CD4-positive, alpha-beta memory T cell (primary cell): ENCODE measurements around the gene PPM1H. TPM values are rescaled to one million over a fixed set of nuclear protein-coding genes. Genes with fewer than 3 reads are reported as not detected.

Experiments
- CTCF ChIA-PET: fragments of 350-600 bp; sonication (Branson Sonifier 250); formaldehyde crosslinking; loops from one replicate; lab custom pipeline; 2021; ENCODE audit warnings: inconsistent platforms; ENCODE audit not compliant: partially characterized antibody; lab: Charles Lee
- POLR2A ChIA-PET: fragments of 350-600 bp; sonication (Branson Sonifier 250); formaldehyde crosslinking; loops from one replicate; lab custom pipeline; 2021; ENCODE audit not compliant: partially characterized antibody; lab: Charles Lee
- DNase-seq, 5 donors: peaks; one replicate each; pipeline versions ENCODE4 v3.0.0 to v3.0.0-alpha.2; 2020 to 2022; ENCODE audit warnings: mixed read lengths in 1 of 5
- H3K27ac ChIP-seq: one replicate; pipeline ENCODE4 v1.7.0; 2013; ENCODE audit warnings: low read depth, low read length
- H3K27me3 ChIP-seq: 2 replicates; pipeline ENCODE4 v1.7.0; 2013; ENCODE audit warnings: mild to moderate bottlenecking, low read length, moderate library complexity; ENCODE audit not compliant: insufficient read depth
- H3K36me3 ChIP-seq: 2 replicates; pipeline ENCODE4 v1.7.0; 2013; ENCODE audit warnings: mild to moderate bottlenecking, low read length, moderate library complexity; ENCODE audit not compliant: insufficient read depth
- H3K4me1 ChIP-seq: 2 replicates; pipeline ENCODE4 v1.7.0; 2013; ENCODE audit warnings: mild to moderate bottlenecking, low read length, moderate library complexity; ENCODE audit not compliant: insufficient read depth
- H3K4me3 ChIP-seq, 2 donors: one replicate each; pipeline ENCODE4 v1.7.0; 2013; ENCODE audit warnings: low read length in 2 of 2, mild to moderate bottlenecking in 1 of 2
- H3K9me3 ChIP-seq, 2 donors: one replicate each; pipeline ENCODE4 v1.7.0; 2013; ENCODE audit warnings: low read length in 2 of 2, control low read depth in 1 of 2; ENCODE audit not compliant: control insufficient read depth in 1 of 2
- H3K27ac Mint-ChIP-seq, 7 donors: one replicate each; pipeline ENCODE4 v1.8.0; 2020 to 2021; ENCODE audit warnings: mixed read lengths in 7 of 7, mild to moderate bottlenecking in 6 of 7, inconsistent platforms in 3 of 7, moderate library complexity in 3 of 7
- H3K27me3 Mint-ChIP-seq, 2 donors: one replicate each; pipeline ENCODE4 v1.8.0; 2020 to 2021; ENCODE audit warnings: mixed read lengths in 2 of 2
- H3K36me3 Mint-ChIP-seq, 2 donors: one replicate each; pipeline ENCODE4 v1.8.0; 2020 to 2021; ENCODE audit warnings: mixed read lengths in 2 of 2, inconsistent platforms in 1 of 2, mild to moderate bottlenecking in 1 of 2
- H3K4me1 Mint-ChIP-seq, 4 donors: one replicate each; pipeline ENCODE4 v1.8.0; 2020 to 2021; ENCODE audit warnings: mixed read lengths in 4 of 4, mild to moderate bottlenecking in 1 of 4
- H3K4me3 Mint-ChIP-seq, 8 donors: one replicate each; pipeline ENCODE4 v1.8.0; 2020 to 2021; ENCODE audit warnings: mixed read lengths in 8 of 8, mild to moderate bottlenecking in 7 of 8, moderate library complexity in 6 of 8, inconsistent platforms in 3 of 8
- H3K9me3 Mint-ChIP-seq, 8 donors: one replicate each; pipeline ENCODE4 v1.8.0; 2020 to 2021; ENCODE audit warnings: mixed read lengths in 8 of 8, mild to moderate bottlenecking in 5 of 8, inconsistent platforms in 3 of 8, moderate library complexity in 1 of 8
- intact Hi-C: fragments of 100-400 bp; cut with micrococcal nuclease; formaldehyde crosslinking; loops from one replicate; pipeline ENCODE4 v1.15.1; 2023
- polyA plus RNA-seq, 2 donors: library from polyadenylated mRNA; unstranded; fragments of 300-500 nt; fragmentation: Illumina TruSeq; gene quantifications; one replicate each; pipeline ENCODE4 v1.2.3, GENCODE V29; 2021
- total RNA-seq, 2 experiments: library from RNA; stranded (reverse); gene quantifications; one replicate each; pipeline ENCODE4 v1.2.3, GENCODE V29; 2021

The PPM1H gene
- total and polyA plus RNA-seq, 4 experiments from 2014 or later: 0.06 to 0.14 TPM; not detected in 2

GRCh38 chr12:62861586-62861985 lies 73.4 kb downstream of the PPM1H start:
- Histone ChIP-seq H3K27me3 (no peaks in the 10 kb centered on the region), H3K9me3 (no peaks in the 10 kb centered on the region), H3K36me3 (no peaks in the 10 kb centered on the region), H3K4me3 (no peak overlapping the region), H3K4me1 (no peaks in the 10 kb centered on the region), H3K27ac (no peak overlapping the region)
- Mint-ChIP-seq H3K27me3 (peaks cover 5 to 8% of the 10 kb centered on the region in 2 donors), H3K27ac (no peak overlapping the region), H3K4me3 (no peak overlapping the region), H3K36me3 (no peaks in the 10 kb centered on the region), H3K4me1 (no peaks in the 10 kb centered on the region), H3K9me3 (no peaks in the 10 kb centered on the region)
- intact Hi-C loops: no loop called here
- ChIA-PET CTCF (no interaction called here), POLR2A (no interaction called here)
- no peak for DNase-seq

DNA sequence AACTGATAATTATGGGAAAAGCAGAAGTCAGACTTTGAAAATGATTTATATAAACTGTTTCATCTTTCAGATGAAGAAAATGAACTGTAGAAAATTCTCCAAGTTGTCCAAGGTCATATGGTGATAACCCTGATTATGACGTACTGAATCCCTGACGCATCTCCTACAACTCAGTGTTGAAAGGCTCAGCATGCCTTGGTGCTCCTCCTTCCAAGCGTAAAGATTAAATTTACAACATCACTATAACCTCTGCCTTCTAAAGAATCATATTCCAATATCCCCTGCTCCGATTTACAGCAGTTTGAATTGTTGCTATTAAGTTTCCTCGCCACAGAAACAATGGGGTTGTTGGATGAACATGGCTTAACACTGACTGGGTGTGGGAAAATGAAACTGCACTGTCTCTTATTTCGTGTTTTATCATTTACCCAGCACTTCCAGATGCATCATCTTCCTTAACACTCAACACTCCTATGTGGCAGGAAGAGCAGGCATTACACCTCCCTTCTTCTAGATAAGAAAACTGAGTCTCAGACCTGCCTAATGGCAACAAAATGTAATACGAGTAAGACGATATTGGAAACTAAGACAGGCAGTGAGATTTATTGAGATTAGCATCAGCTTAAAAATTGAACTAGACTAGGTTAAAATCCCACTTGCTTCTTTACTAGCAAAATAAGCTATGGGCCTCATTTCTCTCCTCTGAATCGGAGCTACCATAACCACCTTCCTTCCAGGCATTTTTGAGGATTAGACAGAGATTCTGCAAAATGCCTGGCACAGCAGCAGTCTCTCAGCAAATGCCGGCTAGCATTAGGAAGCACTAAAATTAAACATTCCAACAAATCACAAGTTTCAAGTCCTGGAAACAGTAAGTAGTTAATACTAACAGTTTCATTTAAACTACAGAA lies 74.2 kb downstream of the PPM1H start:
- intact Hi-C loops: no loop called here
- H3K36me3 Mint-ChIP-seq: no peaks in the 10 kb centered on the region
- H3K27ac Mint-ChIP-seq: no peak overlapping the region
- Histone ChIP-seq H3K4me3 (no peak overlapping the region), H3K36me3 (no peaks in the 10 kb centered on the region), H3K27me3 (no peaks in the 10 kb centered on the region), H3K27ac (no peak overlapping the region), H3K4me1 (no peaks in the 10 kb centered on the region), H3K9me3 (no peaks in the 10 kb centered on the region)
- no peak overlapping the region for H3K4me3 Mint-ChIP-seq
- DNase-seq: no peak
- peaks cover 0 to 5% of the 10 kb centered on the region in 2 donors for H3K27me3 Mint-ChIP-seq
- H3K4me1 Mint-ChIP-seq: no peaks in the 10 kb centered on the region
- H3K9me3 Mint-ChIP-seq: no peaks in the 10 kb centered on the region
- ChIA-PET POLR2A (no interaction called here), CTCF (no interaction called here)

DNA sequence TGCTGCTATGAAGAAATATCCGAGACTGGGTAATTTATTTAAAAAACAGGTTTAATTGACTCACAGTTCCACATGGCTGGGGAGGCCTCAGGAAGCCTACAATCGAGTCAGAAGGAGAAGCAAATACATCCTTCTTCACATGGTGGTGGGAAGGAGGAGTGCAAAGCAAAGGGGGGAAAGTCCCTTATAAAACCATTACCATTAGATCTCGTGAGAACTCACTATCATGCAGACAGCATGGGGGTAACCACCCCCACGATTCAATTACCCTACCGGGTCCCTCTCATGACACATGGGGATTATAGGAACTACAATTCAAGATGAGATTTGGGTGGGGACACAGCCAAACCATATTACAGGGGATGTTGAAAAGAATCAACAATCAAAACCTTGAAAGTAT lies 74.9 kb downstream of the PPM1H start:
- Histone ChIP-seq H3K4me1 (no peaks in the 10 kb centered on the region), H3K27me3 (no peaks in the 10 kb centered on the region), H3K4me3 (no peak overlapping the region), H3K27ac (no peak overlapping the region), H3K36me3 (no peaks in the 10 kb centered on the region), H3K9me3 (no peaks in the 10 kb centered on the region)
- ChIA-PET CTCF (no interaction called here), POLR2A (no interaction called here)
- H3K4me3 Mint-ChIP-seq: no peak overlapping the region
- H3K36me3 Mint-ChIP-seq: no peaks in the 10 kb centered on the region
- no peak overlapping the region for H3K27ac Mint-ChIP-seq
- intact Hi-C loops: no loop called here
- peaks cover 2 to 5% of the 10 kb centered on the region in 2 donors for H3K27me3 Mint-ChIP-seq
- no peaks in the 10 kb centered on the region for H3K9me3 Mint-ChIP-seq
- no peak for DNase-seq
- no peaks in the 10 kb centered on the region for H3K4me1 Mint-ChIP-seq

GRCh38 chr12:62859321-62859737 lies 75.6 kb downstream of the PPM1H start:
- no peaks in the 10 kb centered on the region for H3K27me3 ChIP-seq
- Mint-ChIP-seq H3K27ac (no peak overlapping the region), H3K4me3 (no peak overlapping the region), H3K9me3 (no peaks in the 10 kb centered on the region), H3K36me3 (no peaks in the 10 kb centered on the region), H3K4me1 (no peaks in the 10 kb centered on the region), H3K27me3 (peaks cover 2 to 5% of the 10 kb centered on the region in 2 donors)
- ChIA-PET CTCF (no interaction called here), POLR2A (no interaction called here)
- no peaks in the 10 kb centered on the region for H3K9me3 ChIP-seq
- DNase-seq: no peak
- H3K4me1 ChIP-seq: no peaks in the 10 kb centered on the region
- no peaks in the 10 kb centered on the region for H3K36me3 ChIP-seq
- H3K4me3 ChIP-seq: no peak overlapping the region
- no peak overlapping the region for H3K27ac ChIP-seq
- intact Hi-C loops: no loop called here

DNA sequence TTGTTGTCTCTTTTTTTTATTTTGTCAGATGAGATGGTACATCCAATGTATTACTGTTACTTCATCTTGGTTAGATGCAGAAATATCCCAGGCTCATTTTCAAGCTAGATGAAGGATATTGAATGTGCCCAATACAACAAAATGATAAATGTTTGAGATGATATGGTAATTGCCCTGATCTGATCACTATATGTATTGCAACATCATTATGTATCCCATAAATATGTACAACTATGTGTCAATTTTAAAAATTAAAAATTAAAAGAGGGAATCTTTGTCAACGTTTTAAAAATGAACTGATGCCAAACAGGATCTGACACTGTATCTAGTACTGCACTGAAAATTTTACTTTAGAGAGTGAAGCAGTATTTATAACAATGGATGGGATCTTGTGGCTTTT lies 78.5 kb downstream of the PPM1H start:
- H3K9me3 ChIP-seq: no peaks in the 10 kb centered on the region
- H3K27me3 ChIP-seq: no peaks in the 10 kb centered on the region
- no peaks in the 10 kb centered on the region for H3K4me1 Mint-ChIP-seq
- no peak overlapping the region for H3K4me3 ChIP-seq
- ChIA-PET POLR2A (no interaction called here), CTCF (no interaction called here)
- no peak overlapping the region for H3K27ac Mint-ChIP-seq
- no peaks in the 10 kb centered on the region for H3K9me3 Mint-ChIP-seq
- H3K27ac ChIP-seq: no peak overlapping the region
- peaks cover 4 to 5% of the 10 kb centered on the region in 2 donors for H3K27me3 Mint-ChIP-seq
- no peaks in the 10 kb centered on the region for H3K36me3 Mint-ChIP-seq
- no peak for DNase-seq
- intact Hi-C loops: no loop called here
- H3K4me1 ChIP-seq: no peaks in the 10 kb centered on the region
- H3K4me3 Mint-ChIP-seq: no peak overlapping the region
- no peaks in the 10 kb centered on the region for H3K36me3 ChIP-seq

GRCh38 chr12:62854024-62854423 lies 80.9 kb downstream of the PPM1H start:
- H3K4me1 Mint-ChIP-seq: no peaks in the 10 kb centered on the region
- no peak overlapping the region for H3K4me3 Mint-ChIP-seq
- Histone ChIP-seq H3K4me3 (no peak overlapping the region), H3K27ac (no peak overlapping the region), H3K9me3 (no peaks in the 10 kb centered on the region), H3K36me3 (no peaks in the 10 kb centered on the region), H3K27me3 (no peaks in the 10 kb centered on the region), H3K4me1 (no peaks in the 10 kb centered on the region)
- DNase-seq: no peak
- intact Hi-C loops: no loop called here
- H3K27ac Mint-ChIP-seq: no peak overlapping the region
- no peaks in the 10 kb centered on the region for H3K9me3 Mint-ChIP-seq
- POLR2A ChIA-PET: no interaction called here
- H3K36me3 Mint-ChIP-seq: no peaks in the 10 kb centered on the region
- CTCF ChIA-PET: no interaction called here
- H3K27me3 Mint-ChIP-seq: peaks cover 3 to 7% of the 10 kb centered on the region in 2 donors

GRCh38 chr12:62849398-62849797 lies 85.6 kb downstream of the PPM1H start:
- ChIA-PET POLR2A (no interaction called here), CTCF (interaction anchor here (0.5 kb wide), 1 partner anchor 725 kb away, joined by 3 read pairs; no protein-coding TSS in a partner anchor)
- no peak for DNase-seq
- H3K36me3 ChIP-seq: no peaks in the 10 kb centered on the region
- no peak overlapping the region for H3K27ac ChIP-seq
- no peaks in the 10 kb centered on the region for H3K9me3 ChIP-seq
- H3K4me3 ChIP-seq: no peak overlapping the region
- H3K27me3 ChIP-seq: no peaks in the 10 kb centered on the region
- Mint-ChIP-seq H3K27me3 (peaks cover 8 to 17% of the 10 kb centered on the region in 2 donors), H3K4me1 (no peaks in the 10 kb centered on the region), H3K9me3 (no peaks in the 10 kb centered on the region), H3K36me3 (no peaks in the 10 kb centered on the region), H3K27ac (no peak overlapping the region), H3K4me3 (no peak overlapping the region)
- H3K4me1 ChIP-seq: no peaks in the 10 kb centered on the region
- intact Hi-C loops: no loop called here
